GM23338 (cell line): ENCODE data around the gene PAK4.

Experiments
- CREB1 ChIP-seq: fragments of 250-450 bp; sonication (Bioruptor Pico); IDR thresholded peaks from 2 replicates; pipeline ENCODE4 v1.5.0; 2020; ENCODE audit warnings: low read depth, mild to moderate bottlenecking, moderate library complexity
- CTCF ChIP-seq, 2 experiments: fragments of 200-600 bp in 1 of 2; sonication (generic) in 1 of 2; conservative IDR thresholded peaks; 2 replicates each; pipeline versions ENCODE4 v1.5.1 to v1.6.1; 2016 to 2017; ENCODE audit warnings: antibody characterized with exemption in 2 of 2, low read depth in 2 of 2, mild to moderate bottlenecking in 2 of 2, moderate library complexity in 1 of 2
- ETS1 ChIP-seq: IDR thresholded peaks from 2 replicates; pipeline ENCODE4 v1.6.1; 2016; ENCODE audit warnings: antibody characterized with exemption
- EZH2 ChIP-seq: fragments of 200-600 bp; sonication (generic); IDR thresholded peaks from one replicate; pipeline ENCODE4 v1.8.0; 2017; ENCODE audit warnings: antibody characterized with exemption, mild to moderate bottlenecking, low read depth; ENCODE audit not compliant: unreplicated experiment
- EZH2phosphoT487 ChIP-seq: fragments of 200-600 bp; sonication (generic); IDR thresholded peaks from one replicate; pipeline ENCODE4 v1.8.1; 2018; ENCODE audit warnings: antibody characterized with exemption; ENCODE audit not compliant: unreplicated experiment
- POLR2AphosphoS5 ChIP-seq: IDR thresholded peaks from 2 replicates; pipeline ENCODE4 v1.6.1; 2016; ENCODE audit warnings: antibody characterized with exemption, low read depth
- REST ChIP-seq: IDR thresholded peaks from one replicate; pipeline ENCODE4 v1.6.1; 2018; ENCODE audit warnings: antibody characterized with exemption; ENCODE audit not compliant: unreplicated experiment
- STAT1 ChIP-seq: IDR thresholded peaks from one replicate; pipeline ENCODE4 v1.6.1; 2016; ENCODE audit warnings: antibody characterized with exemption; ENCODE audit not compliant: unreplicated experiment

GRCh38 chr19:39139305-39139874, 13.8 kb downstream of the PAK4 start:
- TF ChIP-seq CTCF (conservative IDR thresholded peaks at IDR 0.05; ENCODE audit: low read depth in 2 of 2) = no peak
- TF ChIP-seq EZH2phosphoT487 = no peak
- no peak for TF ChIP-seq STAT1
- no peak for TF ChIP-seq ETS1
- TF ChIP-seq POLR2AphosphoS5 = no peak
- TF ChIP-seq CREB1 (CRISPR knock-in tag) = no peak
- no peak for TF ChIP-seq REST
- TF ChIP-seq EZH2 = no peak
